ENCODE data around the gene INSYN1.
"Not testable (repeated sequence)": the region's sequence is repeated elsewhere in the genome, so short reads cannot be mapped to it uniquely, and the experiment has no call there.

Gene INSYN1

GRCh38 chr15:73748730-73749129 lies 4.4 kb downstream of the INSYN1 start:
- no peak for DNase-seq

- DNase-seq = no peak
Observed at GRCh38 chr15:73747847-73748590, 5.1 kb downstream of the INSYN1 start.

- no peak for DNase-seq
Observed at GRCh38 chr15:73746883-73747282, 6.3 kb downstream of the INSYN1 start.

GRCh38 chr15:73746261-73746660 lies 6.9 kb downstream of the INSYN1 start:
- no peak for DNase-seq

GRCh38 chr15:73745073-73745472 lies 8.1 kb downstream of the INSYN1 start:
- DNase-seq = no peak

GRCh38 chr15:73744293-73744692 lies 8.9 kb downstream of the INSYN1 start:
- no peak for DNase-seq

GRCh38 chr15:73741321-73741836 lies 11.8 kb downstream of the INSYN1 start:
- no peak for DNase-seq

GRCh38 chr15:73740152-73741048 lies 12.8 kb downstream of the INSYN1 start:
- no peak for DNase-seq

- DNase-seq = no peak
Observed at GRCh38 chr15:73737535-73737934, 15.6 kb downstream of the INSYN1 start.

- DNase-seq = no peak
Observed at GRCh38 chr15:73732930-73733329, 20.2 kb downstream of the INSYN1 start.

GRCh38 chr15:73732051-73732450 lies 21.1 kb downstream of the INSYN1 start:
- DNase-seq = not testable (repeated sequence)

GRCh38 chr15:73727330-73727976 lies 25.7 kb downstream of the INSYN1 start:
- DNase-seq = no peak

- no peak for DNase-seq
Observed at GRCh38 chr15:73724212-73724611, 28.9 kb downstream of the INSYN1 start.

GRCh38 chr15:73723191-73723590 lies 30.0 kb downstream of the INSYN1 start:
- DNase-seq = no peak

GRCh38 chr15:73722425-73722824 lies 30.7 kb downstream of the INSYN1 start:
- no peak for DNase-seq

- no peak for DNase-seq
Observed at GRCh38 chr15:73718694-73719093, 34.5 kb downstream of the INSYN1 start.

GRCh38 chr15:73717802-73718201 lies 35.3 kb downstream of the INSYN1 start:
- no peak for DNase-seq

GRCh38 chr15:73717206-73717605 lies 35.9 kb downstream of the INSYN1 start:
- DNase-seq = no peak

GRCh38 chr15:73716417-73716816 lies 36.7 kb downstream of the INSYN1 start:
- DNase-seq = no peak

GRCh38 chr15:73715417-73715816 lies 37.7 kb downstream of the INSYN1 start:
- no peak for DNase-seq

GRCh38 chr15:73714695-73715301 lies 38.4 kb downstream of the INSYN1 start:
- no peak for DNase-seq

- DNase-seq = no peak
Observed at GRCh38 chr15:73712107-73712506, 41.0 kb downstream of the INSYN1 start.

- no peak for DNase-seq
Observed at GRCh38 chr15:73711526-73711925, 41.6 kb downstream of the INSYN1 start.

All from NCI-H187 treated with DMSO at 0.1 percent for 48 hours (cell line).